CD14-positive monocyte (primary cell): ENCODE data around the gene TLR7. TPM values are rescaled to one million over a fixed set of nuclear protein-coding genes. Genes with fewer than 3 reads are reported as not detected.

ENCODE experiments used
- DNase-seq, 3 donors: peaks; one replicate each; pipeline ENCODE4 v3.0.0-alpha.2; 2011 to 2022
- H2AFZ ChIP-seq: 2 replicates; pipeline ENCODE4 v1.6.0; 2012; ENCODE audit warnings: mild to moderate bottlenecking, low read depth, low read length, inconsistent platforms; ENCODE audit not compliant: insufficient read depth, poor library complexity, severe bottlenecking
- H3K27ac ChIP-seq, 2 donors: 1 replicate in 1 of 2; 2 replicates in 1 of 2; pipeline ENCODE4 v1.5.1; 2012 to 2013; ENCODE audit warnings: low read length in 2 of 2, control low read depth in 1 of 2, inconsistent platforms in 1 of 2, low read depth in 1 of 2, mild to moderate bottlenecking in 1 of 2
- H3K27me3 ChIP-seq, 2 donors: one replicate each; pipeline versions ENCODE4 v1.6.0 to v1.6.1; 2011 to 2013; ENCODE audit warnings: low read length in 2 of 2; ENCODE audit not compliant: control insufficient read depth in 2 of 2, insufficient read depth in 2 of 2
- H3K36me3 ChIP-seq, 2 donors: replicated peaks in 1 of 2; 1 replicate in 1 of 2; 2 replicates in 1 of 2; pipeline versions ENCODE4 v1.5.1 to v1.6.1; 2012 to 2013; ENCODE audit warnings: low read length in 2 of 2, control low read depth in 1 of 2, inconsistent platforms in 1 of 2, mild to moderate bottlenecking in 1 of 2; ENCODE audit not compliant: insufficient read depth in 2 of 2, control insufficient read depth in 1 of 2
- H3K4me1 ChIP-seq, 2 donors: 1 replicate in 1 of 2; 2 replicates in 1 of 2; pipeline versions ENCODE4 v1.5.1 to v1.6.1; 2012 to 2013; ENCODE audit warnings: low read length in 2 of 2, control low read depth in 1 of 2, inconsistent platforms in 1 of 2, mild to moderate bottlenecking in 1 of 2, moderate library complexity in 1 of 2; ENCODE audit not compliant: insufficient read depth in 2 of 2, control insufficient read depth in 1 of 2
- H3K4me2 ChIP-seq: replicated peaks from 2 replicates; pipeline ENCODE3; 2012; ENCODE audit warnings: low read length, moderate library complexity, mild to moderate bottlenecking; ENCODE audit not compliant: poor library complexity, severe bottlenecking; ENCODE audit errors: extremely low read depth
- H3K4me3 ChIP-seq, 3 experiments: fragments of 200-600 bp in 1 of 3; sonication (generic) in 1 of 3; replicated peaks in 1 of 3; 1 replicate in 2 of 3; 2 replicates in 1 of 3; pipeline ENCODE4 v1.5.1; 2011 to 2013; ENCODE audit warnings: low read length in 3 of 3, mild to moderate bottlenecking in 3 of 3, control low read depth in 2 of 3, low read depth in 2 of 3, inconsistent platforms in 1 of 3, moderate library complexity in 1 of 3
- H3K79me2 ChIP-seq: 2 replicates; pipeline ENCODE4 v1.6.0; 2012; ENCODE audit warnings: mild to moderate bottlenecking, control low read depth, inconsistent platforms, low read length, moderate library complexity; ENCODE audit not compliant: insufficient read depth
- H3K9ac ChIP-seq: 2 replicates; pipeline ENCODE4 v1.6.0; 2017; ENCODE audit warnings: low read length, mild to moderate bottlenecking; ENCODE audit not compliant: insufficient read depth, poor library complexity, severe bottlenecking
- H3K9me3 ChIP-seq, 2 donors: replicated peaks in 1 of 2; 1 replicate in 1 of 2; 2 replicates in 1 of 2; pipeline versions ENCODE4 v1.5.1 to v1.6.1; 2012 to 2013; ENCODE audit warnings: low read length in 2 of 2, control low read depth in 1 of 2; ENCODE audit not compliant: control insufficient read depth in 1 of 2, insufficient read depth in 1 of 2
- H4K20me1 ChIP-seq: 2 replicates; pipeline ENCODE4 v1.6.0; 2012; ENCODE audit warnings: mild to moderate bottlenecking, low read length, control low read depth, moderate library complexity; ENCODE audit not compliant: insufficient read depth
- H3K27ac Mint-ChIP-seq, 7 donors: one replicate each; pipeline ENCODE4 v1.8.0; 2020; ENCODE audit warnings: mild to moderate bottlenecking in 7 of 7, mixed read lengths in 7 of 7, moderate library complexity in 6 of 7, inconsistent platforms in 2 of 7
- H3K27me3 Mint-ChIP-seq, 3 donors: one replicate each; pipeline ENCODE4 v1.8.0; 2021 to 2022; ENCODE audit warnings: low read depth in 3 of 3, mild to moderate bottlenecking in 3 of 3, mixed read lengths in 3 of 3, moderate library complexity in 3 of 3, inconsistent platforms in 1 of 3
- H3K36me3 Mint-ChIP-seq, 2 donors: one replicate each; pipeline ENCODE4 v1.8.0; 2020; ENCODE audit warnings: mixed read lengths in 2 of 2, inconsistent platforms in 1 of 2, mild to moderate bottlenecking in 1 of 2
- H3K4me1 Mint-ChIP-seq: one replicate; pipeline ENCODE4 v1.8.0; 2020; ENCODE audit warnings: mild to moderate bottlenecking, mixed read lengths
- H3K4me3 Mint-ChIP-seq, 2 donors: one replicate each; pipeline ENCODE4 v1.8.0; 2020; ENCODE audit warnings: mild to moderate bottlenecking in 2 of 2, mixed read lengths in 2 of 2, moderate library complexity in 1 of 2
- H3K9me3 Mint-ChIP-seq, 7 donors: one replicate each; pipeline ENCODE4 v1.8.0; 2020 to 2022; ENCODE audit warnings: mixed read lengths in 7 of 7, mild to moderate bottlenecking in 6 of 7, moderate library complexity in 6 of 7, inconsistent platforms in 2 of 7
- CTCF ChIP-seq: fragments of 200-600 bp; IDR thresholded peaks from one replicate; pipeline ENCODE4 v1.8.0; 2022; ENCODE audit warnings: antibody characterized with exemption, mild to moderate bottlenecking
- WGBS: methylation state at CpG from one replicate; pipeline ENCODE4 v1.1.5; 2013; ENCODE audit warnings: missing lambda C conversion rate; ENCODE audit not compliant: insufficient coverage; 5-methylcytosine and 5-hydroxymethylcytosine counted together
- intact Hi-C, 2 donors: fragments of 100-400 bp; cut with micrococcal nuclease; formaldehyde crosslinking; loops; one replicate each; pipeline versions ENCODE4 v1.15.0 to v1.15.1; 2023
- polyA plus RNA-seq, 3 donors: library from polyadenylated mRNA; depleted of rRNA in 1 of 3; unstranded in 2 of 3; stranded (reverse) in 1 of 3; fragments of 300-500 nt in 2 of 3; fragments of >200 nt in 1 of 3; fragmentation: Illumina TruSeq in 2 of 3; gene quantifications; 1 replicate in 2 of 3; 2 replicates in 1 of 3; pipeline ENCODE4 v1.2.3, GENCODE V29; 2012 to 2021

The TLR7 gene
- polyA plus RNA-seq, 3 donors, result 4.2 to 27.3 (median 23.0) TPM

GRCh38 chrX:12896935-12897334 lies 30.1 kb downstream of the TLR7 start:
- H3K4me1 ChIP-seq, result peaks cover 69 to 70% of the 10 kb centered on the region in 2 donors
- H3K79me2 ChIP-seq, result no peaks in the 10 kb centered on the region
- no peaks in the 10 kb centered on the region for H4K20me1 ChIP-seq
- H3K27me3 ChIP-seq, result peaks cover 0 to 7% of the 10 kb centered on the region in 2 donors
- intact Hi-C loops, result loop anchor here in 1 of 2 donors (5.0 kb wide), 1 partner anchor 85 kb away; no protein-coding TSS in a partner anchor
- Mint-ChIP-seq H3K36me3 (peaks cover 0 to 5% of the 10 kb centered on the region in 2 donors), H3K27me3 (peaks cover 0 to 25% (median 1%) of the 10 kb centered on the region in 3 donors), H3K4me1 (peaks cover 67% of the 10 kb centered on the region), H3K4me3 (peak overlapping the region; percentile 55 to 82), H3K27ac (peak overlapping the region; percentile 69 to 92 (median 83)), H3K9me3 (peaks cover 0 to 13% (median 0%) of the 10 kb centered on the region in 7 donors)
- DNase-seq, result peak; percentile 44 to 71 (median 71)
- no CpG with 5 or more reads among the region's 4 CpGs for WGBS
- TF ChIP-seq CTCF, result no peak
- no peaks in the 10 kb centered on the region for H3K36me3 ChIP-seq
- no peak overlapping the region for H2AFZ ChIP-seq
- H3K27ac ChIP-seq, result peak overlapping the region; percentile 25 to 62
- peak overlapping the region in 2 of 3 experiments; percentile 14 to 66 for H3K4me3 ChIP-seq
- H3K9ac ChIP-seq, result no peak overlapping the region
- no peaks in the 10 kb centered on the region for H3K9me3 ChIP-seq
- peak overlapping the region; percentile 68 for H3K4me2 ChIP-seq

- H3K9ac ChIP-seq, result no peak overlapping the region
- DNase-seq, result no peak
- Mint-ChIP-seq H3K27ac (peak overlapping the region in 1 of 7 donors; percentile 33), H3K9me3 (peaks cover 0 to 11% (median 0%) of the 10 kb centered on the region in 7 donors), H3K36me3 (no peaks in the 10 kb centered on the region), H3K4me3 (no peak overlapping the region), H3K4me1 (peaks cover 66% of the 10 kb centered on the region), H3K27me3 (peaks cover 0 to 32% (median 0%) of the 10 kb centered on the region in 3 donors)
- H3K9me3 ChIP-seq, result no peaks in the 10 kb centered on the region
- H3K4me2 ChIP-seq, result no peak overlapping the region
- 100% methylated on average over 3 of the region's 5 CpGs for WGBS
- no peaks in the 10 kb centered on the region for H3K36me3 ChIP-seq
- no peaks in the 10 kb centered on the region for H4K20me1 ChIP-seq
- no peaks in the 10 kb centered on the region for H3K79me2 ChIP-seq
- H3K4me1 ChIP-seq, result peaks cover 63 to 68% of the 10 kb centered on the region in 2 donors
- no peak overlapping the region for H2AFZ ChIP-seq
- no peak overlapping the region for H3K27ac ChIP-seq
- no peak overlapping the region for H3K4me3 ChIP-seq
- no peak for TF ChIP-seq CTCF
- intact Hi-C loops, result loop anchor here in 1 of 2 donors (5.0 kb wide), 1 partner anchor 86 kb away; no protein-coding TSS in a partner anchor
- peaks cover 0 to 9% of the 10 kb centered on the region in 2 donors for H3K27me3 ChIP-seq
These were observed 31.2 kb downstream of the TLR7 start for GRCh38 chrX:12898073-12898472.
